GM19238 (cell line): Measurements from ENCODE around the gene SRCIN1.
A peak's percentile ranks its signal among the peaks of the same experiment; 100 is the strongest.
"Not testable (repeated sequence)": the region's sequence is repeated elsewhere in the genome, so short reads cannot be mapped to it uniquely, and the experiment has no call there.

Experiments
- DNase-seq: peaks from one replicate; pipeline ENCODE4 v3.0.0; 2011; ENCODE audit warnings: low spot score; ENCODE audit not compliant: insufficient read length

Gene SRCIN1, protein sequence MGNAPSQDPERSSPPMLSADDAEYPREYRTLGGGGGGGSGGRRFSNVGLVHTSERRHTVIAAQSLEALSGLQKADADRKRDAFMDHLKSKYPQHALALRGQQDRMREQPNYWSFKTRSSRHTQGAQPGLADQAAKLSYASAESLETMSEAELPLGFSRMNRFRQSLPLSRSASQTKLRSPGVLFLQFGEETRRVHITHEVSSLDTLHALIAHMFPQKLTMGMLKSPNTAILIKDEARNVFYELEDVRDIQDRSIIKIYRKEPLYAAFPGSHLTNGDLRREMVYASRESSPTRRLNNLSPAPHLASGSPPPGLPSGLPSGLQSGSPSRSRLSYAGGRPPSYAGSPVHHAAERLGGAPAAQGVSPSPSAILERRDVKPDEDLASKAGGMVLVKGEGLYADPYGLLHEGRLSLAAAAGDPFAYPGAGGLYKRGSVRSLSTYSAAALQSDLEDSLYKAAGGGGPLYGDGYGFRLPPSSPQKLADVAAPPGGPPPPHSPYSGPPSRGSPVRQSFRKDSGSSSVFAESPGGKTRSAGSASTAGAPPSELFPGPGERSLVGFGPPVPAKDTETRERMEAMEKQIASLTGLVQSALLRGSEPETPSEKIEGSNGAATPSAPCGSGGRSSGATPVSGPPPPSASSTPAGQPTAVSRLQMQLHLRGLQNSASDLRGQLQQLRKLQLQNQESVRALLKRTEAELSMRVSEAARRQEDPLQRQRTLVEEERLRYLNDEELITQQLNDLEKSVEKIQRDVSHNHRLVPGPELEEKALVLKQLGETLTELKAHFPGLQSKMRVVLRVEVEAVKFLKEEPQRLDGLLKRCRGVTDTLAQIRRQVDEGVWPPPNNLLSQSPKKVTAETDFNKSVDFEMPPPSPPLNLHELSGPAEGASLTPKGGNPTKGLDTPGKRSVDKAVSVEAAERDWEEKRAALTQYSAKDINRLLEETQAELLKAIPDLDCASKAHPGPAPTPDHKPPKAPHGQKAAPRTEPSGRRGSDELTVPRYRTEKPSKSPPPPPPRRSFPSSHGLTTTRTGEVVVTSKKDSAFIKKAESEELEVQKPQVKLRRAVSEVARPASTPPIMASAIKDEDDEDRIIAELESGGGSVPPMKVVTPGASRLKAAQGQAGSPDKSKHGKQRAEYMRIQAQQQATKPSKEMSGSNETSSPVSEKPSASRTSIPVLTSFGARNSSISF

DNA sequence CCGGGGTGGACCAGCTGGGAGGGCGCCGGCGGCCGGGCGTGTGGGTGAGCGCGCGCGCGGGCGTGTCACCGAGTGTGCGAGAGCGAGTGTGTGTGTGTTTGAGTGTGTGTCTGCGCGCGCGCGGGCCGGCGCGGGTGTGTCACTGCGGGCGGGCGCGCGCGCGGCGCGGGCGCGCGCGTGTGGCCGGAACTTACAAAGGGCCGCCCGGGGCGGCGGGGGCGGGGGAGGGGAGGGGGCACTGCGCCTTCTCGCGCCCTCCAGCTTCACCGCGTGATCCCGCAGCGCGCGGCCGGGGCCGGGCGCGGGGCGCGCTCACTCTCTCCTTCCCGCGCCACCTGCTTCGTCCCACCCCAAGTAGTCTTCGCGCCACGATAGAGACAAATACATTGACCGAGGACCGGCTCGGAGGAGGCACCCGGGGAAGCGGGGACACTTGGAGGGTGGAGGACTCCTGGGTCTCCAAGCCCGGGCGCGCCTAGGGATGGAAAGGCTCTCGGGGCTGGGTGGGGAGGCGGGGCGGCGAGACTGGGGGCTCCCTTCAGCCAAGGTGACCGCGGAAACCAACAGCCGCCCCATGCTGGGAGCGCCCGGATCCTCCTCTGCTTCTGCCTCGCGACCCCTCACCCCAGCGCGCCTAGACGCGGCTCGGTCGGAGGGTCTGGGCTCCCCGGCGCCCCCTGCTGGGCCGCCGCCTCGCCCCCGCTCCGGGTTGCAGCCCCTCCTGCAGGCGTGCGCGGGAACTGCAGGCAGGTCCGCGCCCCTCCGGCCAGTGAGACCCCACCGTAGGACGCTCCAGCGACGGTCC, at the start of gene SRCIN1:
Gene SRCIN1, minus strand, starts transcription at position 112 of the 805 bp plus-strand sequence. CDS start 247 bp downstream, outside the sequence.
- peak; percentile 51 for DNase-seq

DNA sequence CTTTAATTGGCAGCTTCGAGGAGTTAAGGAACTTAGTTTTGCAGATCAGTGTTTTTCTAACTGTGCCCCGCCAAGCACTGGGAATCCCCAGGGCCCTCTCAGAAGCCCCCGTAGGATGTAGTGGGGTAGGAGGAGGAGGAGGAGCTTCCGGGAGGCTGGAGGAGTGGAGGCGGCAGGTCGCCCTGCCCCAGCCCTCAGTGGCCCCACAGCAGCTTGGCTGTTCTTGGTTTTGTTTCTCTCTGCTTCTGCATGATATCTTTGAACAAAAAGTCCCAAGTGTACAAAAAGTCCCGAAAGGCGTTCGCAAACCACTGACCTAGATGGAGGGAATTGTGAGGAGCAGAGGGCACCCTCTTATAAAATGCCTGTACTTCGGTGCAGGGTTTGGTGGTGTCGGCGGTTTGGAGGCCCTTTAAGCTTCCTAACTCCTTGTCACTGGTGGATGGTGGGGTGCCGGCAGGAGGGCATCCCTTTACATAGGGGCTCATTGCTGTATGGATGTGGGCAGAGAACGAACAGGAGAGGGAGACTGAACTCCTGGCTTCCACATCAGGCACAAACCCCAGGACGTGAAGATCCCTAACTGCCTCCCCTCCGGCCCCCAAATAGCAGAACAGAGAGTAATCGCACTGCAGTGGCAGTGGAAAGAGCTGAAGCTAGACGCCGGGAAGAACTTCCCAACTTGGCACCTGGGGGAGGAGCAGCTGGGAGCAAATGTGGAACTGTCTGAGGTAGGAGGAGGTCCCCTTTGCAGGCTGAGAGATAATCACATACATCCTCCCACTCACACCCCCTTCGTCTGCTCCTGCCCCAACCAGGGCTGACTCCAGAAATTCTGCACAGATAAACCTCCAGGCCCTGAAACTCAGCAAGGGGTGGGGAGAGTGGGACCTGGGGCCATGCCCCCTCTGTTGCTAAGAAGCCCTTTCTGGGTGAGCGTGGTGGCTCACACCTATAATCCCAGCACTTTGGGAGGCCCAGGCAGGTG, 49.0 kb upstream of the SRCIN1 start:
- DNase-seq = peak; percentile 45

DNA sequence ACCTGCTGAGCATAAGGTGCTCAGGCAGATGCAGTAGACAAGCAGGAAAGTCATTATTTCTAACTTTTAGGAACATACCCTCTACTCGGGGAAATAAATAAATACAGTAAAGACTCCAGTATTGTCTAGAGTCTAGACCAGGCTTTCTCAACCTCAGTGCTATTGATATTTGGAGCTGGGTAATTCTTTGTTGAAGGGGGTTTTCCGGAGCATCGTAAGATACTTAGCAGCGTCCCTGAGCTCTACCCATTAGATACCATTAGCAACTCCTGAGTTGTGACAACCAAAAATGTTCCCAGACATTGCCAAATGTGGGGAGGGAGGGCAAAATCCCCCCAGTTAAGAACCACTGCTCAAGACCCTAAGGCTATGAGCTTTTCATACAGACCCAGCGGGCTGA, 47.9 kb upstream of the SRCIN1 start:
- DNase-seq = no peak

DNA sequence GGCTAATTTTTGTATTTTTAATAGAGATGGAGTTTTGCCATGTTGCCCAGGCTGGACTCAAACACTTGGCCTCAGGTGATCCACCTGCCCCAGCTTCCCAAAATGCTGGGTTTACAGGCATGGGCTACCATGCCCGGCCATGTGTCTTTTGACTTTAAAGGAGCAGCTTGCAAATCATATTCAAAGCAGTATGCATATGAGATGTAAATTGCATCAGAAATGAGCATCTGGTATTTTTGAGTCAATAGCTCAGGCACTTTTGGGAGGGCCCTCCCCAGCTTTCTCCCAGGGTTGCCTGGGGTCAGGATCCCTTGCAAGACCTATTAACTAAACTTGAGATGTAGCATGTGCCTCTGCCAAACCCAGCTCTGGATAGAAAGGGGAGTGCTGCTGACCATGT, 47.5 kb upstream of the SRCIN1 start:
- DNase-seq = no peak

DNA sequence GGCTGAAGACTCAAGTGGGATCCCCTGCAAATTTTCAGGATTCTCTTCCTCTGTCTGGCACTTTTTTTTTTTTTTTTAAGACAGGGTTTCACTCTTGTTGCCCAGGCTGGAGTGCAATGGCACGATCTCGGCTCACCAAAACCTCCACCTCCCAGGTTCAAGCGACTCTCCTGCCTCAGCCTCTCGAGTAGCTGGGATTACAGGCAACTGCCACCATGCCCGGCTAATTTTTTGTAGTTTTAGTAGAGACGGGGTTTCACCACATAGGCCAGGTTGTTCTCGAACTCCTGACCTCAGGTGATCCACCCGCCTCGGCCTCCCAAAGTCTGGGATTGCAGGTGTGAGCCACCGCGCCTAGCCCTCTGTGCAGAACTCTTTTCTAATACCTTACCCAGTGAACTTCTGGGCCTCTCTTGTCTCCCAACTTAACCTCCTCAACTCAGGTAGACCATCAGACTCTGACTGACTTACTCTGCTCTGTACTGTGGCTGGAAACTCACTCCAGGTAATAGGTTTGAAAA, 45.0 kb upstream of the SRCIN1 start:
- not testable (repeated sequence) for DNase-seq

DNA sequence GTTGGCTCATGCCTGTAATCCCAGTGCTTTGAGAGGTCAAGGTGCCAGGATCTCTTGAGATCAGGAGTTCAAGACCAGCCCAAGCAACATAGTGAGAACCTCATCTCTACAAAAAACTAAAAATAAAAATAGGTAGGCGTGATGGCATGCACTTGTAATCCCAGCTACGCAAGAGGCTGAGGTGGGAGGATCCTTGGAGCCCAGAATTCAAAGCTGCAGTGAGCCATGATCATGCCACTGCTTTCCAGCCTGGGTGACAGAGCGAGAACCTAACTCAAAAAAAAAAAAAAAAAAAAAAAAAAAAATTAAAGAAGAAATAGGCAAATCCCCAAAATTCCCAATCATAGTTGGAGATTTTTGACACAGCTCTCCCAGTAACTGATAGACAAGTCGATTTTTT, 32.2 kb upstream of the SRCIN1 start:
- no peak for DNase-seq

DNA sequence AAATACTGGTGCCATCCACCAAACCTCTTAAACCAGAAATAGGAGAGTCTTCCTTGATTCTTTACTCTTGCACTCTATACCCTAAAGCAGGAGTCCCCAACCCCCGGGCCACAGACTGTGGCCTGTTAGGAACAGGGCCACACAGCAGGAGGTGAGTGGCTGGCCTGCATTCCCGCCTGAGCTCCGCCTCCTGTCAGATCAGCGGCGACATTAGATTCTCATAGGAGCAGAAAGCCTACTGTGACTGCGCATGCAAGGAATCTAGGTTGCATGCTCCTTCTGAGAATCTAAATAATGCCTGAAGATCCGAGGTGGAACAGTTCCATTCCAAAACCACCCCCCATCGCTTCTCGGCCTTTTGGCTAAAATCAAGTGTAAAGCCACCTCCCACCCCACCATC, 30.3 kb upstream of the SRCIN1 start:
- no peak for DNase-seq

DNA sequence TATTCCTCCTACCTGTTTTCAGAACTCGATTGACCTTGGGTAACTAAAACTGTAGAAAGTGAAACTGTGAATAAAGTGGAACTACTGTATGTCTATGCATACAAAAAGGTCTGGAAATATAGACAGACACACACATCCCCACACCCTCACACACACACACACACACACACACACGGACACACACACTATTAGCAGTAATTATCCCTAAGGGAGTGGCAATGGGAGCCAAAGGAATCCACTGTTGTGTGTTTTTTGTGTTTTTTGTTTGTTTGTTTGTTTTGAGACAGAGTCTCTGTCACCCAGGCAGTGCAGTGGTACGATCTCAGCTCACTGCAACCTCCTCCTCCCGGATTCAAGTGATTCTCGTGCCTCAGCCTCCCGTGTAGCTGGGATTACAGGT, 26.6 kb upstream of the SRCIN1 start:
- no peak for DNase-seq

DNA sequence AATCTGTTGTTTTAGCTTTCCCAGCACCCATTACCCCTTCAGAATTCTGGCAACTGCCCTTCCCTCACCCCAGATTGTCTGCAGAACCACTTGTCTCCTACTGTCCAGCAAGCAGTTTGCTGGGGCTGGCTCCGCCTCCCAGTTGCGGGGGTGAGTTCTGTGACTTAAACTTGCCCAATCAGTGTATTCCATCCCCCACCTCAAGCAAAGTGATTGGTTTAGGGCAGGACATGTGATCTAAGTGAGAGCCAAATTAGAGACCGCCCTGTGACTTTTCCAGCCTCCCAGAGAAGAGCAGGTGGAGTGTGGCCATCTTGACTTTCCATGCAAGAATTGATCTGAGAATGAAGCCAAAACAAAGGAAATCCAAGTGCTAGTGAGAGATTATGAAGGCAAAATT, 22.7 kb upstream of the SRCIN1 start:
- DNase-seq = no peak

DNA sequence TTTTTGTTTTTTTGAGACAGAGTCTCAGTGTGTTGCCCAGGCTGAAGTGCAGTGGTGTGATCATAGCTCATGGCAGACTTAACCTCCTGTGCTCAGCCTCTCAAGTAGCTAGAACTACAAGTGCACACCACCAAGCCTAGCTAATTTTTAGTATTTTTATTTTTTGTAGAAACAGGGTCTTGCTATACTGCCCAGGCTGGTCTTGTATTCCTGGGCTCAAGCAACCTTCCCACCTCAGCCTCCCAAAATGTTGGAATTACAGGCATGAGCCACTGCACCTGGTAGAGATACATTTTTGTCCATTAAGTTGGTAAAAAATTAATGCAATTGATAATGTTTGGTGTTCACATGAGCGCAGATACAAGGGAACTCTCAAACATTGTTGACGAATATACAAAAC, 22.2 kb upstream of the SRCIN1 start:
- no peak for DNase-seq

DNA sequence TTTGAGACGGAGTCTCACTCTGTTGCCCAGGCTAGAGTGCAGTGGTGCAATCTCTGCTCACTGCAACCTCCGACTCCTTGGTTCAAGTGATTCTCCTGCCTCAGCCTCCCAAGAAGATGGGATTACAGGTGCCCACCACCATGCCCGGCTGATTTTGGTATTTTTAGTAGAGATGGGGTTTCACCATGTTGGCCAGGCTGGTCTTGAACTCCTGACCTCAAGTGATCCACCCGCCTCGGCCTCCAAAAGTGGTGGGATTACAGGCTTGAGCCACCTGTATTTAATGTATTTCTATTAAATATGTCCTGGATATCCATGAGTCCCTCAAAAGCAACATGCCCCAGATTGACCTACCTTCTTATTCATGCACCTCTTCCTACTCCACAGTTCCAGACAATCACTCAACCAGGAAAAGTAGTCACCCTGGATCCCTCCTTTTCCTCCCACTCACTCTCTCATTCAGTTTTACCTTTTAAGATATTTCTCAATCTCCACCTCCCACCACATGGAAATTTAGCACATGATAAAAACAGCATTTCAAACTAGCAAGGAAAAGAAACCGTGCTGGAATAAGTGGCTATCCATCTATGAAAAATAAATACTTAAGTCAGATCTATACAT, 21.0 kb upstream of the SRCIN1 start:
- not testable (repeated sequence) for DNase-seq

DNA sequence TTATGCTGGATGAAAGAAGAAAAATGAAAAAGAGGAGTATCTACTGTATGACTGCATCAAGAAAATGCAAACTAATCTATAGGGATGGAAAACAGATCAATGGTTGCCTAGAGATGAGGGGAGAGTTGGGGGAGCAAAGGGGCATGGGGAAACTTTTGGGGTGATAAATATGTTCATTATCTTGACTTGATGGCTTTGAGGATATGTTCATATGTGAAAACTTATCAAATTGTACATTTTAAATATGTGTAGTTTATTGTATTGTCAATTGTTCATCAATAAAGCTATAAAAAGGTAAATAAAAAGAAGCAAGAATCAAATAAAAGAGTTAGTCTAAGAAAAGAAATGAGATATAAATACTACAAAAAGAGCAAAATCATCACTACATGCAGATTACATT, 19.7 kb upstream of the SRCIN1 start:
- no peak for DNase-seq

DNA sequence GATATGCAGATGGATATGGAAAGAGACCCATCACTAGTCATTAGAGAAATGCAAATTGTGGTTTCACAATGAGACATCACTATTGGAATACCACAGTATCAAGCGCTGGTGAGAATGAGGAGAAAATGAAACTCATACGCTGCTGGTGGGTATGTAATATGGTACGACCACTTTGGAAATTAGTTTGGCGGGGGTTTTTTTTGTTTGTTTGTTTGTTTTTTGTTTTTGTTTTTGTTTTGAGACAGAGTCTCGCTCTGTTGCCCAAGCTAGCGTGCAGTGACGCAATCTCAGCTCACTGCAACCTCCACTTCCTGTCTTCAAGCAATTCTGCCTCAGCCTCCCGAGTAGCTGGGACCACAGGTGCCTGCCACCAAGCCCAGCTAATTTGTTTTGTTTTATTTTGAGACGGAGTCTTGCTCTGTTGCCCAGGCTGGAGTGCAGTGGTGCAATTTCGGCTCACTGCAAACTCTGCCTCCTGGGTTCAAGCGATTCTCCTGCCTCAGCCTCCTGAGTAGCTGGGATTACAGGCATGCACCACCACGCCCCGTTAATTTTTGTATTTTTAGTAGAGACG, 19.1 kb upstream of the SRCIN1 start:
- not testable (repeated sequence) for DNase-seq

DNA sequence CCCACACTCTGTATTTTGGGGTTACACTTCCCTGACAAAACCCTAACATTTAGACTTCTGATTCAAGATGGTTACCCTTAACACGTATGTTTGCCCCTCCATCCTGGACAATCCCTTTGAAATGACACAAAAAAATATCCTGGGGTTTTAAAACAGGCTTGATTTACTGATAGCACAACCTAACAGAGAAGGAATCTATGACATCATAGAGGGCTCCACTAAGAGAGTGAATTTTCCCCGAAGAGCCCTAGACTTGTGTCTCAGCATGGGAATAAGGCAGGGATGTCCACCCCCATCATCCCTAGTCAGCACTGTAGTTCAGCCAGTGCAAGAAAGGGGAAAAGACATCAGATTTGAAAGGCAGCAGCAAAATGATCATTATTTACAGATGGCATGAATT, 15.8 kb upstream of the SRCIN1 start:
- no peak for DNase-seq

DNA sequence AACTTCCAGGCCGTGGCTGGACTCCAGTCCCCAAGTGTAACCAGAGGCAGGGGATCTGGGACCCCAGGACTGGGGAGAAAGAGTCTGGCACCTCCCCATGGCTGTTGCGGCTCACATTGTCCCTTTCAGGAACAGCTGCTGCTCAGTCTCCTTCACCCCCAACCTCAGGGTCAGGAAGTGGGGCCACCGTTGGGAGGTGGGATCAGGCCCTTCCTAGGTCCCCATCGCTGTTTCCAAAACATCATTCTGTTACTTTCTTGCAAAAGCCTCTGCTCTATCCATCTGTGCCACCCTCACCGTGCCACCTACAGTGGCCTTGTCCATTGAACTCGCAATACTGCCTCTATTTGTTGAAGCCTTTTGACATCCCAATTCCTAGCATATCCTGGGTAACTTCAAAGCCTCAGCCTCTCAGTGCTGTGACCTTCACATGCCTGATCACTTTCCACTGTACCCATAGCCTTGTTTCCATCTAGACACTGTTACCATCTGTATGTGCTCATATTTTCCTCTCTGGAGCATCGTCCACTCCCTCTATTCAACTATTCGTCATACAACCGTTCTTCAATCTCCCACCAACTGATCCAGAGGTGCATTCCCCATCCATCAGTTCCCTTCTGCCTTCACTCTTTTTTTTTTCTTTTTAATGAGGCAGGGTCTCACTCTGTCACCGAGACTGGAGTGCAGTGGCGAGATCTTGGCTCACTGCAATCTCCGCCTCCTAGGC, 15.0 kb upstream of the SRCIN1 start:
- no peak for DNase-seq

DNA sequence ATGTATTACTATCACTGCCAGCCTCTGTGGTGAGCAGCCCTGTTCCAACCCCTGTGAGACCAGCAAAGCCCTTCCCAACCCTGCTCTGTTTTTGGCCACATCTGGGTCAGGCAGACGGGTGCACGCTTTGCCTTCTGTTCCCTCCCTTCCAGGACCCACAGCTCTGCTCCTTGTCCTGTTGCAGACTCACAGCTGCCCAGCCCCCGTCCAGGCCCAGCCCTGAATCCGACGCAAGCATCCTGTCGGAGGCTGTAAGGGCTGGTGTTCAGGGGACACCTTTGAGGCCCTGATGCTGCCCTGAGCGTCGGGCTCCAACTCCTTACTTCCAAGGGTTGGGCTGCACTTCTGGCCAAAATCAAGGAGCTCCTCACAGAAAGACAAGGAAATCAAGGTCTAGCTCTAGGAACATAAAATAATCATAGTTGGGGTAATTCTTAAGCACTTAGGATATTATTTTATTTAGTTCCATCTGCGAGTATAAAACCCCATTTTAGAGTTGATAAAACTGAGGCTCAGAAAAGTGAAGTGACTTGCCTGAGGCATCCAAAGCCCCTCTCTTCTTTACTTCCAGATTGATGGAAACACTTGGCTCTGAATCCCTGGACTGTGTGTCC, 14.3 kb upstream of the SRCIN1 start:
- DNase-seq = no peak

DNA sequence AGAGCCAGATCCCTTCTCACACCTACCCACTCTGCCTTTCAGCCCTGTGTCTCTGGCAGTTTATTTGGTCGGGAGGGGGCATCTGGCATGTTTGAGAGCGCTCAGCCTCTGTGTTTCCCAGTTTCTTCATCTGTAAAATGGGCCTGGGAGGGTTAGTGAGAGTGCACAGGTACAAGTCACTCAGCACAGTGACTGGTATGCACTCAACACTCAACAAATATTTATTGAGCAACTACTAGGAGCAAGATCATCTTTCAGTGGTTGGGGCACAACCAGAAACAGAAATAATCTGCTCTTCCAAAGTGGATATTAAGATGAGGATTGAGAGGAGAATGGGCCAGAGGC, 13.7 kb upstream of the SRCIN1 start:
- no peak for DNase-seq
